Breast epithelium (tissue), 4 donors: ENCODE data around the gene BHMT2. TPM values are rescaled to one million over a fixed set of nuclear protein-coding genes. Genes with fewer than 3 reads are reported as not detected.

Experiments
- DNase-seq, 2 donors: peaks; one replicate each; pipeline ENCODE4 v3.0.0-alpha.2; 2019; ENCODE audit warnings: low spot score in 2 of 2
- H3K27ac ChIP-seq, 2 donors: fragments of 200-600 bp; sonication (generic) in 1 of 2; one replicate each; pipeline ENCODE4 v1.5.1; 2016 to 2019; ENCODE audit warnings: mild to moderate bottlenecking in 1 of 2
- H3K27me3 ChIP-seq, 2 donors: fragments of 200-600 bp; sonication (generic) in 1 of 2; one replicate each; pipeline versions ENCODE4 v1.5.1 to v1.6.0; 2017 to 2019; ENCODE audit warnings: control low read depth in 1 of 2, mild to moderate bottlenecking in 1 of 2
- H3K36me3 ChIP-seq: fragments of 200-600 bp; one replicate; pipeline ENCODE4 v1.5.1; 2019
- H3K4me1 ChIP-seq, 2 donors: fragments of 200-600 bp; sonication (generic); one replicate each; pipeline ENCODE4 v1.5.1; 2016 to 2019; ENCODE audit warnings: control low read depth in 1 of 2
- H3K4me3 ChIP-seq, 3 donors: fragments of 200-600 bp; sonication (generic); 1 replicate in 2 of 3; 2 replicates in 1 of 3; pipeline ENCODE4 v1.5.1; 2016 to 2019; ENCODE audit warnings: mild to moderate bottlenecking in 3 of 3, moderate library complexity in 2 of 3
- H3K9me3 ChIP-seq, 2 donors: fragments of 200-600 bp; sonication (generic) in 1 of 2; one replicate each; pipeline ENCODE4 v1.5.1; 2016 to 2019; ENCODE audit warnings: control low read depth in 1 of 2
- POLR2A ChIP-seq: fragments of 450-650 bp; IDR thresholded peaks from one replicate; pipeline ENCODE4 v1.6.1; 2016; ENCODE audit warnings: antibody characterized with exemption, mild to moderate bottlenecking, moderate library complexity
- POLR2AphosphoS5 ChIP-seq, 3 donors: sonication (generic); formaldehyde crosslinking; IDR thresholded peaks; one replicate each; pipeline ENCODE4 v1.6.1; 2017; ENCODE audit warnings: antibody characterized with exemption in 3 of 3
- intact Hi-C: fragments of 100-400 bp; cut with DNase I; formaldehyde crosslinking; loops from one replicate; pipeline ENCODE4 v1.15.1; 2023; ENCODE audit warnings: low total_unique reads
- total RNA-seq, 3 donors: library from RNA; depleted of rRNA; stranded (reverse); fragments of >200 nt; gene quantifications; one replicate each; pipeline ENCODE4 v1.1.0, GENCODE V29; 2016
- TF ChIP-seq, protein P1 (sequence below), 3 donors: fragments of 450-650 bp; IDR thresholded peaks; one replicate each; pipeline ENCODE4 v1.5.1; 2016 to 2017; ENCODE audit warnings: antibody characterized with exemption in 3 of 3, mild to moderate bottlenecking in 3 of 3, moderate library complexity in 3 of 3

Gene BHMT2
- total RNA-seq, 3 donors from 2014 or later = 8.0 to 63.7 (median 19.3) TPM

DNA sequence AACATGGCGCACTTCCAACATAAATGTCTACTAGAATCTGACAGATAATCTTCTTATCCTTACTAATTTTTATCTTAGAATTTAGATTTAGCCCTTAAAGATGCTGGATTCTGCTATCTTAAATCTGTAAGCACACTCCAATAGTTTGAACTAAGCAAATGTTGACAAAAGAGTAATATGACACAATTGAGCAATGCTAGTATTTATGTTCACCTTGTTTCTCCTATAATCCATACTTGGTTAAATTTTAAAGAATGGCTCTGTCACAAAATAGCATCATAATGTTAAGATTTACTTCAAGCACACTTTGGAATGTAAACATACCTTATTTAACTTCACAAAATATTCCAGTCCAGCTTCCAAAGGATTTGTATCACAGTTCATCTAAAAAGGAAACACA lies 45.6 kb upstream of the BHMT2 start:
- no peaks in the 10 kb centered on the region for H3K27me3 ChIP-seq
- no peak for DNase-seq
- TF ChIP-seq, protein P1, sequence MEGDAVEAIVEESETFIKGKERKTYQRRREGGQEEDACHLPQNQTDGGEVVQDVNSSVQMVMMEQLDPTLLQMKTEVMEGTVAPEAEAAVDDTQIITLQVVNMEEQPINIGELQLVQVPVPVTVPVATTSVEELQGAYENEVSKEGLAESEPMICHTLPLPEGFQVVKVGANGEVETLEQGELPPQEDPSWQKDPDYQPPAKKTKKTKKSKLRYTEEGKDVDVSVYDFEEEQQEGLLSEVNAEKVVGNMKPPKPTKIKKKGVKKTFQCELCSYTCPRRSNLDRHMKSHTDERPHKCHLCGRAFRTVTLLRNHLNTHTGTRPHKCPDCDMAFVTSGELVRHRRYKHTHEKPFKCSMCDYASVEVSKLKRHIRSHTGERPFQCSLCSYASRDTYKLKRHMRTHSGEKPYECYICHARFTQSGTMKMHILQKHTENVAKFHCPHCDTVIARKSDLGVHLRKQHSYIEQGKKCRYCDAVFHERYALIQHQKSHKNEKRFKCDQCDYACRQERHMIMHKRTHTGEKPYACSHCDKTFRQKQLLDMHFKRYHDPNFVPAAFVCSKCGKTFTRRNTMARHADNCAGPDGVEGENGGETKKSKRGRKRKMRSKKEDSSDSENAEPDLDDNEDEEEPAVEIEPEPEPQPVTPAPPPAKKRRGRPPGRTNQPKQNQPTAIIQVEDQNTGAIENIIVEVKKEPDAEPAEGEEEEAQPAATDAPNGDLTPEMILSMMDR (IDR thresholded peaks at IDR 0.05) = no peak
- no peak for TF ChIP-seq POLR2AphosphoS5 (IDR thresholded peaks at IDR 0.05)
- no peak for TF ChIP-seq POLR2A
- intact Hi-C loops = no loop called here
- H3K4me1 ChIP-seq = peaks cover 0 to 3% of the 10 kb centered on the region in 2 donors
- no peak overlapping the region for H3K27ac ChIP-seq
- no peaks in the 10 kb centered on the region for H3K9me3 ChIP-seq
- no peak overlapping the region for H3K4me3 ChIP-seq
- no peaks in the 10 kb centered on the region for H3K36me3 ChIP-seq

DNA sequence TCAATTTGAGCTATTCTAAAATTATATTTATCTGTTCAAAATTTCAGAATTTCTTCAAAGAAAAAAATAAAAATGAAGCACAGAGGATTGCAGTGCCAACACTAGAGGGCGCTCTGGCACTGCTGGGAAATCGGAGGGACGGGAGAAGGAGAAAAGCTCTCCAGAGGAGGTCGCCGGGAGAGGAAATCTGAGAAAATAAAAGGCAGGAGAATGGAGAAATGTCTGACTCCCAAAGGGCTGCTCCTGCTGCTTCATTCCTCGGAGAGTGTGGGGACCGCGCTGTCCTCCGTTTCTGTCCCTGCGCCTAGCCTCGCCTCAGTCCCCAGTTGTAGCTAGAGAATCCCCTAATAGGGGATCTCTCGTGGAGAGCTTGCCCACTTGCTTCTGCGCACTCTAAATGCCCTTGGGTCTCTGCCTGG lies 44.5 kb upstream of the BHMT2 start:
- H3K27ac ChIP-seq = no peak overlapping the region
- TF ChIP-seq POLR2AphosphoS5 (IDR thresholded peaks at IDR 0.05) = no peak
- no peak for TF ChIP-seq POLR2A
- TF ChIP-seq, protein P1 (IDR thresholded peaks at IDR 0.05) = peak; percentile 45 to 81 (median 75)
- H3K4me1 ChIP-seq = peaks cover 0 to 3% of the 10 kb centered on the region in 2 donors
- H3K4me3 ChIP-seq = peak overlapping the region; percentile 7 to 58 (median 30)
- no peaks in the 10 kb centered on the region for H3K36me3 ChIP-seq
- intact Hi-C loops = no loop called here
- peak in 1 of 2 donors; percentile 55 for DNase-seq
- H3K9me3 ChIP-seq = no peaks in the 10 kb centered on the region
- H3K27me3 ChIP-seq = no peaks in the 10 kb centered on the region

DNA sequence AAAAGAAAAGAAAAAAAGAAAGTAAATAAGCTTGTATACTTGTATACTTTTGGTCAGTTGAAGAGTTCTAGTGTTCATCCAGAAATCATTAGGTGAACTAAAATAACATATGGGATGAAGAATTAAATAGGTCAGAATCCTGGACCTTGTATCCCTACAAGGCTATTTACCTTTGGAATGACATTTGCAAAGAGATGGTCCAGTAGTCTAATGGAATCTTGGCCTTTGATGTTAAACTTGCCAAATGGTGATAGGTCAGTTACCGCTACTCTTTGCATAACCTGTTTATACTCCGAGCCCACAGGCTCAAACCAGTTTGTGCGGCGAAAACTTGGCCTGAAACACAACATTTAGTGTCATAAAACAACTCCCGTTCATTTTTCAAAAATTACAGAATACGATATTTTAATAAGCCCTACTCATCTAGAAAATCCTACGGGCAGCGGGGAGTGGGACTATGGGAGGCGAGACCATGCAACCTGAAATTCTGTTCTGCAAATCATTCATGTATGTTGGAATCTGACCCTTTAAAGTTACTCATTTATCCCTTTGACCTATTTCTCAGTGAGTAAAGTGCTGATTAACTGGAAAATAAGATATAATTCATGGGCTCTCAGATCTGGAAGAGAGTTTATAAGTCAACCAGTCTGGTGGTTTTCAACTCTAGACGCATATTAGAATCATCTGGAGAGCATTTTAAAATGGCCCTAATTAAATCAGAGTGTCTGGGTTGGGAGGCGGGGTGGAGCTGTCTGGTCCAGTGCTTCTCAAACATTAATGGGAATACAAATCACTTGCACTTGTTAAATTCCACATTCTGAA lies 38.7 kb upstream of the BHMT2 start:
- intact Hi-C loops = no loop called here
- H3K27ac ChIP-seq = no peak overlapping the region
- TF ChIP-seq POLR2A (no peak), POLR2AphosphoS5 (IDR thresholded peaks at IDR 0.05) (no peak)
- TF ChIP-seq, protein P1 (IDR thresholded peaks at IDR 0.05) = no peak

DNA sequence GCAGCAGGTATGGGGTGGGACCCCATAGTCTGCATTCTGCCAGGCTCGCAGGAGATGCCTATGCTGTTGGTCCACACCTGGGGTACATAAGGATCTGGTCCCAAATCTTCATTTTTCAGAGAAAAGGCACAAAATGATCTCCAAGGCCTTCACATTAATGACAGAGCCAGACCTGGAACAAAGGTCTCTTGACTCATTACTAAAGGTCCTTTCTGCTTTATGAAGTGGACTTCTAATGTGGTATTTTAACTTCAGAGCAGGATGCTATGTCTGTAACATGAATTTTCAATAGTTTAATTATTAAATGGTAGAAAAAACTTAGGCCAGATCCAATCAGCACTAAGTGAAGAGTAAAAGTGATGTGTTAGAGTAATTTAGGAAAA lies 38.1 kb upstream of the BHMT2 start:
- intact Hi-C loops = no loop called here
- H3K27ac ChIP-seq = no peak overlapping the region
- no peaks in the 10 kb centered on the region for H3K36me3 ChIP-seq
- no peak for DNase-seq
- no peak for TF ChIP-seq POLR2A
- TF ChIP-seq, protein P1 (IDR thresholded peaks at IDR 0.05) = no peak
- no peak for TF ChIP-seq POLR2AphosphoS5 (IDR thresholded peaks at IDR 0.05)
- no peak overlapping the region for H3K4me3 ChIP-seq
- no peaks in the 10 kb centered on the region for H3K9me3 ChIP-seq
- H3K27me3 ChIP-seq = no peaks in the 10 kb centered on the region
- no peaks in the 10 kb centered on the region for H3K4me1 ChIP-seq

More for the DNA sequence above, 38.7 kb upstream of the BHMT2 start:
- no peak for DNase-seq
- no peaks in the 10 kb centered on the region for H3K36me3 ChIP-seq
- H3K27me3 ChIP-seq = no peaks in the 10 kb centered on the region
- H3K4me3 ChIP-seq = no peak overlapping the region
- H3K9me3 ChIP-seq = no peaks in the 10 kb centered on the region
- H3K4me1 ChIP-seq = no peaks in the 10 kb centered on the region

DNA sequence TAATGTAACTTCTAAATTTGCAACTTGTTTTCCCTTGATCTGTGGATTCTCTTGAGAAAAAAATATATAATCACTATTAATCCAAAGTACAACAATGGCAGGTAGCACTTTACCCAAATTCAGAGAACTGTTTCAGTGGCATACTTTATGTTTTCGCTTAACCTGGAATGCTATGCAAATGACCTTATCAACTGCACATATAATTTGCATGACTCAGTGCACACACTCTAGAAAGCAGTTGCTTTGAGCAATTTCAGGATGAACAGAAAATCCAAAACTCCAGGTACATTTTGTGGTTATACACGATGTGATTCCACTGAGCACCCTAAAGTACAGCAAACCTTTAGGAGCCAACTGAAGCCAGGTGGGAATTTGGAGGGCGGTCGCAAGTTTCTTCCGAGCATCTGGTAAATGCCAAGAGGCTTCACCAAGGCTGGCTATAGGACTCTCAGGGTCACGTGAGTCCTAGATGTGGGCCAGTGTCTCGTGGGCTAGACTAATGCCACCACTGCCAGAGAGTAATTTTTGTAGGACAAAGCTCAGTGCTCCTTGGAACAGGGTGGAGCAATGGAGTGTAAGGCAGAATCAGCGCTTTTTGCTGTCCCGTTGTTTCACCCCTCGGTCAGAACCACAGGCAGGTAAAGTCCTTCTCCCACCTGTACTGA lies 37.4 kb upstream of the BHMT2 start:
- H3K4me1 ChIP-seq = no peaks in the 10 kb centered on the region
- DNase-seq = no peak
- H3K9me3 ChIP-seq = no peaks in the 10 kb centered on the region
- TF ChIP-seq POLR2AphosphoS5 (IDR thresholded peaks at IDR 0.05) (no peak), POLR2A (no peak)
- TF ChIP-seq, protein P1 (IDR thresholded peaks at IDR 0.05) = no peak
- no peaks in the 10 kb centered on the region for H3K36me3 ChIP-seq
- H3K27me3 ChIP-seq = no peaks in the 10 kb centered on the region
- intact Hi-C loops = no loop called here
- no peak overlapping the region for H3K4me3 ChIP-seq
- no peak overlapping the region for H3K27ac ChIP-seq
